Liver (tissue), 9 donors: ENCODE data around the gene ARID3C. TPM values are rescaled to one million over a fixed set of nuclear protein-coding genes. Genes with fewer than 3 reads are reported as not detected.

Source experiments
- DNase-seq: peaks from one replicate; pipeline ENCODE4 v3.0.0-alpha.2; 2017; ENCODE audit warnings: low spot score
- H3K27ac ChIP-seq, 2 donors: one replicate each; pipeline ENCODE4 v1.7.0; 2013; ENCODE audit warnings: inconsistent platforms in 2 of 2, low read length in 2 of 2, control low read depth in 1 of 2, low read depth in 1 of 2, mild to moderate bottlenecking in 1 of 2
- H3K27me3 ChIP-seq, 4 donors: one replicate each; pipeline versions ENCODE4 v1.6.1 to v1.7.0; 2013; ENCODE audit warnings: low read length in 3 of 4, inconsistent platforms in 1 of 4, mild to moderate bottlenecking in 1 of 4, moderate library complexity in 1 of 4; ENCODE audit not compliant: control insufficient read depth in 4 of 4, insufficient read depth in 4 of 4
- H3K36me3 ChIP-seq, 4 donors: one replicate each; pipeline versions ENCODE4 v1.6.1 to v1.7.0; 2013; ENCODE audit warnings: low read length in 3 of 4, mild to moderate bottlenecking in 3 of 4, low read depth in 1 of 4, moderate library complexity in 1 of 4; ENCODE audit not compliant: control insufficient read depth in 4 of 4, insufficient read depth in 3 of 4
- H3K4me1 ChIP-seq, 4 donors: one replicate each; pipeline versions ENCODE4 v1.6.1 to v1.7.0; 2013; ENCODE audit warnings: low read length in 3 of 4, mild to moderate bottlenecking in 3 of 4, moderate library complexity in 1 of 4; ENCODE audit not compliant: control insufficient read depth in 4 of 4, insufficient read depth in 4 of 4
- H3K4me3 ChIP-seq, 3 donors: one replicate each; pipeline versions ENCODE4 v1.6.1 to v1.7.0; 2013; ENCODE audit warnings: low read length in 3 of 3, control low read depth in 1 of 3, low read depth in 1 of 3, mild to moderate bottlenecking in 1 of 3
- H3K9ac ChIP-seq, 2 donors: one replicate each; pipeline ENCODE4 v1.7.0; 2013; ENCODE audit warnings: low read length in 2 of 2, mild to moderate bottlenecking in 2 of 2, moderate library complexity in 2 of 2, control low read depth in 1 of 2, low read depth in 1 of 2
- H3K9me3 ChIP-seq, 4 donors: one replicate each; pipeline versions ENCODE4 v1.6.1 to v1.7.0; 2013; ENCODE audit warnings: low read length in 3 of 4; ENCODE audit not compliant: control insufficient read depth in 4 of 4
- EGR1 ChIP-seq, 2 donors: IDR thresholded peaks; 2 replicates each; pipeline ENCODE4 v1.6.1; 2016 to 2018; ENCODE audit warnings: antibody characterized with exemption in 2 of 2, low read depth in 2 of 2
- FOXA1 ChIP-seq: IDR thresholded peaks from 2 replicates; pipeline ENCODE4 v1.6.1; 2016; ENCODE audit warnings: antibody characterized with exemption
- FOXA2 ChIP-seq: IDR thresholded peaks from 2 replicates; pipeline ENCODE4 v1.6.1; 2016; ENCODE audit warnings: antibody characterized with exemption
- GABPA ChIP-seq, 2 donors: IDR thresholded peaks in 1 of 2; conservative IDR thresholded peaks in 1 of 2; 2 replicates each; pipeline ENCODE4 v1.6.1; 2016; ENCODE audit warnings: antibody characterized with exemption in 2 of 2, mild to moderate bottlenecking in 1 of 2, moderate library complexity in 1 of 2
- HNF4A ChIP-seq, 2 donors: conservative IDR thresholded peaks; 2 replicates each; pipeline ENCODE4 v1.6.1; 2016; ENCODE audit warnings: antibody characterized with exemption in 2 of 2, mild to moderate bottlenecking in 2 of 2
- HNF4G ChIP-seq: IDR thresholded peaks from 2 replicates; pipeline ENCODE4 v1.6.1; 2016; ENCODE audit warnings: antibody characterized with exemption
- JUND ChIP-seq, 2 donors: IDR thresholded peaks; 2 replicates each; pipeline ENCODE4 v1.6.1; 2016; ENCODE audit warnings: antibody characterized with exemption in 2 of 2
- NR2F2 ChIP-seq: IDR thresholded peaks from 2 replicates; pipeline ENCODE4 v1.6.1; 2016; ENCODE audit warnings: antibody characterized with exemption
- RAD21 ChIP-seq, 2 donors: IDR thresholded peaks; 2 replicates each; pipeline ENCODE4 v1.6.1; 2016; ENCODE audit warnings: antibody characterized with exemption in 2 of 2, mild to moderate bottlenecking in 2 of 2
- RXRA ChIP-seq, 2 donors: IDR thresholded peaks; 2 replicates each; pipeline ENCODE4 v1.6.1; 2017 to 2018; ENCODE audit warnings: antibody characterized with exemption in 2 of 2, mild to moderate bottlenecking in 1 of 2
- SP1 ChIP-seq: IDR thresholded peaks from 2 replicates; pipeline ENCODE4 v1.6.1; 2018; ENCODE audit warnings: antibody characterized with exemption, mild to moderate bottlenecking
- TAF1 ChIP-seq: conservative IDR thresholded peaks from 2 replicates; pipeline ENCODE4 v1.6.1; 2016; ENCODE audit warnings: antibody characterized with exemption, mild to moderate bottlenecking
- YY1 ChIP-seq: IDR thresholded peaks from 2 replicates; pipeline ENCODE4 v1.6.1; 2016; ENCODE audit warnings: antibody characterized with exemption, mild to moderate bottlenecking
- WGBS: extraction: QIAGEN DNeasy Blood & Tissue Kit; methylation state at CpG from one replicate; pipeline ENCODE4 v1.1.7; 2013; 5-methylcytosine and 5-hydroxymethylcytosine counted together
- polyA plus RNA-seq, 2 donors: library from polyadenylated mRNA; stranded (reverse) in 1 of 2; unstranded in 1 of 2; fragments of 200-250 nt in 1 of 2; fragments of >200 nt in 1 of 2; fragmentation: Nextera tagmentation in 1 of 2; extraction: Ambion mirVana in 1 of 2; gene quantifications; one replicate each; pipeline versions ENCODE4 v1.2.1 to v1.2.3, GENCODE V29; 2013 to 2015
- total RNA-seq, 2 donors: library from RNA; depleted of rRNA; stranded (reverse); fragments of >200 nt; gene quantifications; one replicate each; pipeline ENCODE4 v1.2.3, GENCODE V29; 2014
- TF ChIP-seq, protein P1 (sequence below): IDR thresholded peaks from 2 replicates; pipeline ENCODE4 v1.6.1; 2016; ENCODE audit warnings: antibody characterized with exemption
- TF ChIP-seq, protein P2 (sequence below): fragments of 150-350 bp; IDR thresholded peaks from 2 replicates; pipeline ENCODE4 v1.5.1; 2017; ENCODE audit warnings: improper control_type of control experiment, low read depth, low read length; ENCODE audit not compliant: missing input control
- TF ChIP-seq, protein P3 (sequence below): IDR thresholded peaks from 2 replicates; pipeline ENCODE4 v1.6.1; 2016; ENCODE audit warnings: antibody characterized with exemption
- TF ChIP-seq, protein P4 (sequence below): IDR thresholded peaks from 2 replicates; pipeline ENCODE4 v1.6.1; 2016; ENCODE audit warnings: antibody characterized with exemption
- TF ChIP-seq, protein P5 (sequence below): IDR thresholded peaks from 2 replicates; pipeline ENCODE4 v1.6.1; 2016; ENCODE audit warnings: antibody characterized with exemption, mild to moderate bottlenecking
- donor health status: healthy.
- donor health status: healthy.
- donor health status: healthy.
- donor health status: healthy.
- donor health status: healthy.

The ARID3C gene
- total and polyA plus RNA-seq, 4 donors = 0.58 to 2.6 (median 1.7) TPM

DNA sequence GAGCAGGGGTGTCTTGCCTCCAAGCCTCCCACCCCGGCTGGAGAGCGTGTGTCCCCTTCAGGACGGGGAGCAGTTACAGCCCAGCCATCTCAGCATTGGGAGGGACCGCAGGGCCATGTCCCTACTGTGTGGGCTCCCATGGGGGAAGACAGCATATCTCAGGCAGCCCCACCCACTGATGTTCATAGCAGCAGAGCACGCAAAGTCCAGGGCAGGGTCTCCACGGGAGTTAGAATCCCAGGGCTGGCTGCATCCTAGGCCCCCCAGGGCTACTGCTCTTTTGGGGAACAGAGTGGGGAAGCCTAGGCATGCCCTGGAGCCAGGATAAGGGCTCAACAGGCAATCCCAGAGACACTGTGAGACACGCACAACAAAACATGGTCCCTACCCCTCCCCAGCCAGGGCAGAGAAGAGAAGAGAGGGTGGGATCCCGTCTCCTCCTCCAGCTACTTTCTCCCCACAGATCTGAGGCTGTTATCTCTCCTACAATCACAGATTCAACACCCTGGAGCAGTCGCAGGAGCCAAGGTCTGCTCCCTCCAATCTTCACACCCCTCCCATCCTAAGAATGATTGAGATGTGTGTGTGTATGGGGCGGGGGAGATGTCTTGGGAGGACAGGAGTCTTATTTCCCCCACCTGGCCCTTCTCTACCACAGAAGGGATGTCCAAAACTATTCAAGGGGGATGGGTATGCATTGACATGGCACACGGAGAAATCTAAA lies 42.8 kb downstream of the ARID3C start:
- DNase-seq = no peak
- Histone ChIP-seq H3K4me1 (peaks cover 11 to 44% (median 26%) of the 10 kb centered on the region in 4 donors), H3K36me3 (no peaks in the 10 kb centered on the region), H3K9me3 (no peaks in the 10 kb centered on the region), H3K27me3 (peaks cover 0 to 2% (median 0%) of the 10 kb centered on the region in 4 donors), H3K4me3 (no peak overlapping the region), H3K27ac (no peak overlapping the region), H3K9ac (no peak overlapping the region)
- TF ChIP-seq, protein P1, sequence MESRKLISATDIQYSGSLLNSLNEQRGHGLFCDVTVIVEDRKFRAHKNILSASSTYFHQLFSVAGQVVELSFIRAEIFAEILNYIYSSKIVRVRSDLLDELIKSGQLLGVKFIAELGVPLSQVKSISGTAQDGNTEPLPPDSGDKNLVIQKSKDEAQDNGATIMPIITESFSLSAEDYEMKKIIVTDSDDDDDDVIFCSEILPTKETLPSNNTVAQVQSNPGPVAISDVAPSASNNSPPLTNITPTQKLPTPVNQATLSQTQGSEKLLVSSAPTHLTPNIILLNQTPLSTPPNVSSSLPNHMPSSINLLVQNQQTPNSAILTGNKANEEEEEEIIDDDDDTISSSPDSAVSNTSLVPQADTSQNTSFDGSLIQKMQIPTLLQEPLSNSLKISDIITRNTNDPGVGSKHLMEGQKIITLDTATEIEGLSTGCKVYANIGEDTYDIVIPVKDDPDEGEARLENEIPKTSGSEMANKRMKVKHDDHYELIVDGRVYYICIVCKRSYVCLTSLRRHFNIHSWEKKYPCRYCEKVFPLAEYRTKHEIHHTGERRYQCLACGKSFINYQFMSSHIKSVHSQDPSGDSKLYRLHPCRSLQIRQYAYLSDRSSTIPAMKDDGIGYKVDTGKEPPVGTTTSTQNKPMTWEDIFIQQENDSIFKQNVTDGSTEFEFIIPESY = no peak
- TF ChIP-seq EGR1 (IDR thresholded peaks at IDR 0.05; ENCODE audit: low read depth in 2 of 2) (no peak), NR2F2 (no peak), JUND (IDR thresholded peaks at IDR 0.05) (no peak), FOXA1 (no peak), SP1 (no peak), RXRA (IDR thresholded peaks at IDR 0.05) (no peak), HNF4G (no peak), YY1 (no peak), RAD21 (IDR thresholded peaks at IDR 0.05) (no peak), GABPA (IDR thresholded peaks at IDR 0.05 in 1 of 2, conservative IDR thresholded peaks at IDR 0.05 in 1 of 2) (no peak), FOXA2 (no peak), TAF1 (no peak), HNF4A (conservative IDR thresholded peaks at IDR 0.05) (no peak)
- TF ChIP-seq, protein P2, sequence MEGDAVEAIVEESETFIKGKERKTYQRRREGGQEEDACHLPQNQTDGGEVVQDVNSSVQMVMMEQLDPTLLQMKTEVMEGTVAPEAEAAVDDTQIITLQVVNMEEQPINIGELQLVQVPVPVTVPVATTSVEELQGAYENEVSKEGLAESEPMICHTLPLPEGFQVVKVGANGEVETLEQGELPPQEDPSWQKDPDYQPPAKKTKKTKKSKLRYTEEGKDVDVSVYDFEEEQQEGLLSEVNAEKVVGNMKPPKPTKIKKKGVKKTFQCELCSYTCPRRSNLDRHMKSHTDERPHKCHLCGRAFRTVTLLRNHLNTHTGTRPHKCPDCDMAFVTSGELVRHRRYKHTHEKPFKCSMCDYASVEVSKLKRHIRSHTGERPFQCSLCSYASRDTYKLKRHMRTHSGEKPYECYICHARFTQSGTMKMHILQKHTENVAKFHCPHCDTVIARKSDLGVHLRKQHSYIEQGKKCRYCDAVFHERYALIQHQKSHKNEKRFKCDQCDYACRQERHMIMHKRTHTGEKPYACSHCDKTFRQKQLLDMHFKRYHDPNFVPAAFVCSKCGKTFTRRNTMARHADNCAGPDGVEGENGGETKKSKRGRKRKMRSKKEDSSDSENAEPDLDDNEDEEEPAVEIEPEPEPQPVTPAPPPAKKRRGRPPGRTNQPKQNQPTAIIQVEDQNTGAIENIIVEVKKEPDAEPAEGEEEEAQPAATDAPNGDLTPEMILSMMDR = no peak
- TF ChIP-seq, protein P3, sequence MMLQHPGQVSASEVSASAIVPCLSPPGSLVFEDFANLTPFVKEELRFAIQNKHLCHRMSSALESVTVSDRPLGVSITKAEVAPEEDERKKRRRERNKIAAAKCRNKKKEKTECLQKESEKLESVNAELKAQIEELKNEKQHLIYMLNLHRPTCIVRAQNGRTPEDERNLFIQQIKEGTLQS = no peak
- TF ChIP-seq, protein P4, sequence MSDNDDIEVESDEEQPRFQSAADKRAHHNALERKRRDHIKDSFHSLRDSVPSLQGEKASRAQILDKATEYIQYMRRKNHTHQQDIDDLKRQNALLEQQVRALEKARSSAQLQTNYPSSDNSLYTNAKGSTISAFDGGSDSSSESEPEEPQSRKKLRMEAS = no peak
- TF ChIP-seq, protein P5, sequence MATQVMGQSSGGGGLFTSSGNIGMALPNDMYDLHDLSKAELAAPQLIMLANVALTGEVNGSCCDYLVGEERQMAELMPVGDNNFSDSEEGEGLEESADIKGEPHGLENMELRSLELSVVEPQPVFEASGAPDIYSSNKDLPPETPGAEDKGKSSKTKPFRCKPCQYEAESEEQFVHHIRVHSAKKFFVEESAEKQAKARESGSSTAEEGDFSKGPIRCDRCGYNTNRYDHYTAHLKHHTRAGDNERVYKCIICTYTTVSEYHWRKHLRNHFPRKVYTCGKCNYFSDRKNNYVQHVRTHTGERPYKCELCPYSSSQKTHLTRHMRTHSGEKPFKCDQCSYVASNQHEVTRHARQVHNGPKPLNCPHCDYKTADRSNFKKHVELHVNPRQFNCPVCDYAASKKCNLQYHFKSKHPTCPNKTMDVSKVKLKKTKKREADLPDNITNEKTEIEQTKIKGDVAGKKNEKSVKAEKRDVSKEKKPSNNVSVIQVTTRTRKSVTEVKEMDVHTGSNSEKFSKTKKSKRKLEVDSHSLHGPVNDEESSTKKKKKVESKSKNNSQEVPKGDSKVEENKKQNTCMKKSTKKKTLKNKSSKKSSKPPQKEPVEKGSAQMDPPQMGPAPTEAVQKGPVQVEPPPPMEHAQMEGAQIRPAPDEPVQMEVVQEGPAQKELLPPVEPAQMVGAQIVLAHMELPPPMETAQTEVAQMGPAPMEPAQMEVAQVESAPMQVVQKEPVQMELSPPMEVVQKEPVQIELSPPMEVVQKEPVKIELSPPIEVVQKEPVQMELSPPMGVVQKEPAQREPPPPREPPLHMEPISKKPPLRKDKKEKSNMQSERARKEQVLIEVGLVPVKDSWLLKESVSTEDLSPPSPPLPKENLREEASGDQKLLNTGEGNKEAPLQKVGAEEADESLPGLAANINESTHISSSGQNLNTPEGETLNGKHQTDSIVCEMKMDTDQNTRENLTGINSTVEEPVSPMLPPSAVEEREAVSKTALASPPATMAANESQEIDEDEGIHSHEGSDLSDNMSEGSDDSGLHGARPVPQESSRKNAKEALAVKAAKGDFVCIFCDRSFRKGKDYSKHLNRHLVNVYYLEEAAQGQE = no peak
- 62% methylated on average over 11 of the region's 11 CpGs for WGBS
